ENCODE measurements around the gene CARD14.
A peak's percentile ranks its signal among the peaks of the same experiment; 100 is the strongest.
"Not testable (repeated sequence)": the region's sequence is repeated elsewhere in the genome, so short reads cannot be mapped to it uniquely, and the experiment has no call there.

Gene CARD14

DNA sequence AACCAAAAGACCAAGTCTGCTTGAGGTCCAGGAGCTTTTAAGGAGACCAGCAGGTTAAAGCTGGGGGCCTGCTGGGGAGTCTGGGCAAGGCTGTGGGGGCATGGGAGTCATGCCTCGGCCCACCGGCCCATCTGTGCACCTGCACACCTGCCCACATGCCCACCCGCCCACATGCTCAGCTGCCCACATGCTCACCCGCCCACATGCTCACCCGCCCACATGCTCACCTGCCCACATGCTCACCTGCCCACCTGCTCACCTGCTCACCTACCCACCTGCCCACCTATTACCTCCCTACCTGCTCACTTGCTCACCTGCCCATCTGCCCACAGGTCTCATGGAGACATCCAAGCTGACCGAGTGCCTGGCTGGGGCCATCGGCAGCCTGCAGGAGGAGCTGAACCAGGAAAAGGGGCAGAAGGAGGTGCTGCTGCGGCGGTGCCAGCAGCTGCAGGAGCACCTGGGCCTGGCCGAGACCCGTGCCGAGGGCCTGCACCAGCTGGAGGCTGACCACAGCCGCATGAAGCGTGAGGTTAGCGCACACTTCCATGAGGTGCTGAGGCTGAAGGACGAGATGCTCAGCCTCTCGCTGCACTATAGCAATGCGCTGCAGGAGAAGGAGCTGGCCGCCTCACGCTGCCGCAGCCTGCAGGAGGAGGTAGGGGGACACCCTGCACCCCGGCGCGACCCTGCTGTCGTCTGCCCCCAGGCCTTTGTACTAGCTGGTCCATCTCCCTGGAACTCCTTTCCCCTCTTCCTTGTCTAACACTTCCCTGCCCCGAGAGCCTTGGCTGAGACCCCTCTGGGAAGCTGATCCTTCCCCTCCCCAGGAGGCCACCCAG lies 14.0 kb downstream of the CARD14 start:
- no peak for DNase-seq (ENCODE audit: low read depth in 2 of 2, low spot score in 1 of 2)

DNA sequence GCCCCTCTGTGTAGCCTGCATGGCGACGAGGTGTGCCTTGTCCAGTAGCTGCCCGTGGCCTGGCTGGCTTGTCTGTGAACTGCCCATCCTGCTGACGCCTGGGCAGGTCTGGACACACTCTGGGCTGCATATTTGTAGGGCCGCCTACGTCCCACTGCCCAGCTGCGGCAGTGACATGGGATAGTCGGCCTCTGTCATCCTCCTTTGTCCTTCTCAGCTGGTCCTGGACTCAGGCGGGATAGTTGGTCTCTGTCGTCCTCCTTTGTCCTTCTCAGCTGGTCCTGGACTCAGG lies 14.5 kb downstream of the CARD14 start:
- DNase-seq (ENCODE audit: low read depth in 2 of 2, low spot score in 1 of 2): no peak

DNA sequence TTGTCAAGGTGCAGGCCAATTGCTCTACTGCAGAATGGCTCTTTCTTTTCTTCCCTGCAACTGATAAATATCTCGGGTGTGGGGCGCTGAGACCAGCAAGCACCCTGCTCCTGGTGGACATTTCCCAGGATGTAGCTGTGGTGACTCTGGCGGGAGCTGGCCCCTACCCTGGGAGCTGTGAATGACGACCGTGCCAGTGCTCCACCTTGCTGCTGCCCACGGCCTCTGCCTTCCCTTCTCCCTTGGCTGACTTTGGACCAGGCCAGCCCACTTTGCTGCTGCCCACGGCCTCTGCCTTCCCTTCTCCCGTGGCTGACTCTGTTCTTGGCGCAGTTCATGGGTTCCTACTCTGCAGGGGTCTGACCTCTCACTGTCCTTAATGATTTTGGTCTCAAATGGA lies 16.1 kb downstream of the CARD14 start:
- no peak for DNase-seq (ENCODE audit: low read depth in 2 of 2, low spot score in 1 of 2)

DNA sequence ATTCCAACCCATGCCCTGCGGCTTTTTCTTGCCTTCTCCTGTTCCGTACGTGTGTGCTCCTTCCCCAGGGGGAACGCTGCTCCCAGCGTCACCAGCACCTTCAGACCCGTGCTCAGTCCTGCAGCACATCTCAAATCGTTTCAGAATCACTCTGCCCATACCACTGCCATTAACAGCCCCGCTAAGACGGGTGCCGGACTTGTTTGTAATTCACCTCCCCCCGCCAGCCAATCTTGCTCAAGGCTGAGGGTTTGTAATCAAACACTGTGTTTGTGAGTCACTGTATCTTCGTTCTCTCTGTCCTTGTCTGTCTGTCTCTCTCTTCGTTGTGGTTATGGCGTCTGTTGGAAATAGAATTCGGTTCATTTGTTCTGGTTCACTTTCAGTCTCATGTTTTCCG lies 17.3 kb downstream of the CARD14 start:
- no peak for DNase-seq (ENCODE audit: low read depth in 2 of 2, low spot score in 1 of 2)

DNA sequence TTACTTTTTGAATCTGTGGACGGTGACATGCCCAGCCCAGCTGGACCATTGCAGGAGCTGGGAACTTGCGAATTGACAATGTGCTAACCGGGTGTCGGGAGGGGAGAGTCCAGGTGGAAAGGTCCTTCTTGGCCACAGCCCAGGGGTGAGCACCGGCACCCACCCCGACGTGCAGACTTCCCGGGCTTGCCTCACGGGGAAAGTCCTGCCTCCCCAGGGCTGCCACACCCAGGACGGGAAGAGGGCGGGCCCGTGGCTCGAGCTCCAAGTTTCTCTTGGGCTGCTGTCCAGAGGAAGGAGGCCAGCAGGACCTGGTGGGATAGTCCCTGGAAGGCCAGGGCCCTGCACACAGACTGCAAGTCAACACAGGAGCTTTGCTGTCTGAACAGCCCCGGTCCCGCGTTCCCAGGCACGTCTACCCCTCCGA lies 17.7 kb downstream of the CARD14 start:
- DNase-seq (ENCODE audit: low read depth in 2 of 2, low spot score in 1 of 2): no peak

DNA sequence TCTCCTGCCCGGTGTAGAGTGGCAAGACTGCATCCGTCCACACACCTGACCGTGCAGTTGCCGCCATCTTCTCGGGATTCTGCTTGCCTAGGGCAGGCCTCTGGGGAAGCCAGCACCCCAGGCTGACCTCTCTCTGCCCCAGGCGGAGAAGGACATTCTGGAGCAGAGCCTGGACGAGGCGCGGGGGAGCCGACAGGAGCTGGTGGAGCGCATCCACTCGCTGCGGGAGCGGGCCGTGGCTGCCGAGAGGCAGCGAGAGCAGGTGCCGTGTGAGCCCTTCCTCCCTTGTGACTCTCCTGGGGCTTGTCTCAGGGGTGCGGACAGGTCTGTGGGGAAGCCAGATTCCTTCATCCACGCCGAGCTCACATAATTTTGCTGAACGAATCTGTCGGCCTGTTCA lies 19.8 kb downstream of the CARD14 start:
- no peak for DNase-seq (ENCODE audit: low read depth in 2 of 2, low spot score in 1 of 2)

DNA sequence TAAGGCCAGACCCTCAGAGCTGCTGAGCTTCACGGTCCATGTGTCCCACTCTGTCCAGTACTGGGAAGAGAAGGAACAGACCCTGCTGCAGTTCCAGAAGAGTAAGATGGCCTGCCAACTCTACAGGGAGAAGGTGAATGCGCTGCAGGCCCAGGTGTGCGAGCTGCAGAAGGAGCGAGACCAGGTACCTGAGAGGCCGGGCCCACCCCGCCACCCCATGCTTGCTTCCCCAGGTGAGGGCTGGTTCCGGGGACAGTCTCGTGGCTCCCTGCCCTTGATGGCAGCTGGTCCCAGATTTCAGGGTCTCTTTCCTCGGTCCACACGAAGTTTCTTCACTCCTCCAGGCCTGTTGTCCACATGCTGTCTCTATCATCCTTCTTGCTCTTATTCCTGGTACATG lies 20.9 kb downstream of the CARD14 start:
- no peak for DNase-seq (ENCODE audit: low read depth in 2 of 2, low spot score in 1 of 2)

DNA sequence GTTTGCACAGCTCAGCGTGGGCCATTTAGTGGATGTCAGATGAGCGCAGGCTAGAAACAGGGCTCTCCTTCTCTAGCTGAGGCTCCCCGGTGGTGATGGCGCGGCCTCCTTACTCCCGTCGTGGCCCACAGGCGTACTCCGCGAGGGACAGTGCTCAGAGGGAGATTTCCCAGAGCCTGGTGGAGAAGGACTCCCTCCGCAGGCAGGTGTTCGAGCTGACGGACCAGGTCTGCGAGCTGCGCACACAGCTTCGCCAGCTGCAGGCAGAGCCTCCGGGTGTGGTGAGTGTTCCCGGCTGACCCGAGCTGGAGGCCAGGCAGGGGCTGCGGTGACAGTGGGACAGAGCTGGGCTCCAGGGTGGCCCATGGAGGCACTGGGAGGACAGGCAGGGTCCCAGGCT lies 21.4 kb downstream of the CARD14 start:
- DNase-seq (ENCODE audit: low read depth in 2 of 2, low spot score in 1 of 2): no peak

DNA sequence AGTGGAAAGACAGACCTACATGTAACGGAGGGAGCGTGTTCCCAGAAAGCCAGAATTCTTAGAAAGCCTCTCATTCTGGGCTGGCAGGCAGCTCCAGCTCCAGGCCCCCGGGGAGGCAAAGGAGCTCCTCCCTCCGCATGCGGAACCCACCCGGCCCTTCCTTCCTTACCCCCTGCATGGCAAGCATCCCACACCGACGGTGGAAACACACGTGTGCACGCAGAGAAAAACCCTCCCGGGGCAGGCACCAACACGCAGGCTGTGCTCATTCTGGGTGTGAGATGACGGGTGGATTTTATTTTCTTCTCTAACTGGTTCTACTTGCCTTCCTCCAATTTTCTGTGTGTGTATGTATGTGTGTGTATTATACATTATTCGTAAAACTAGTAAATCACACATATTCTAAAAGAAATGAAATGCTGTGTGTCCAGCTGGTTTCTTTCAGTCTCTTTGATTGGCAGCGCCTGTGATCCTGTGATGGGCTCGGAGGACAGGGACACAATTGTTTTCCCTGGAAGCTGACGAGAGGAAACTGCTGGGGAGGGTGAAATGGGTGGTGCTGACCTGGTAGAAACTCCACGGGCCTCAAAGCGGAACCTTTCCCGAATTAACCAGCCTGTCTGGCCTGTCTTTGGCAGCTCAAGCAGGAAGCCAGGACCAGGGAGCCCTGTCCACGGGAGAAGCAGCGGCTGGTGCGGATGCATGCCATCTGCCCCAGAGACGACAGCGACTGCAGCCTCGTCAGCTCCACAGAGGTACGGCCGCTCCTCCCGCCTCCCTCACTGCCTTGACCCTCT lies 22.2 kb downstream of the CARD14 start:
- DNase-seq (ENCODE audit: low read depth in 2 of 2, low spot score in 1 of 2): no peak

DNA sequence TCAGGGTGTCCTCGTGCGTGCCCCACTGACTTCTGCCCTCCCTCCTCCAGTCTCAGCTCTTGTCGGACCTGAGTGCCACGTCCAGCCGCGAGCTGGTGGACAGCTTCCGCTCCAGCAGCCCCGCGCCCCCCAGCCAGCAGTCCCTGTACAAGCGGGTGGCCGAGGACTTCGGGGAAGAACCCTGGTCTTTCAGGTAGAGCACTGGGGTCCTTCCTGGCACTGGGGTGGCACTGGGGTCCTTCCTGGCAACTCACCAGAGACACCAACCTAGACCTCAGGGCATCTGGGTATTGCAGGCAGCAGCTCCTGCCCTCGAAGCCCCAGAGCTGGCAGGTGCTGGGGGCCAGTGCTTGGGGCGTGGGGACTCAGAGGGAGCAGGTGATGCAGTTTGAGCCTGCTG lies 25.3 kb downstream of the CARD14 start:
- DNase-seq (ENCODE audit: low read depth in 2 of 2, low spot score in 1 of 2): no peak

DNA sequence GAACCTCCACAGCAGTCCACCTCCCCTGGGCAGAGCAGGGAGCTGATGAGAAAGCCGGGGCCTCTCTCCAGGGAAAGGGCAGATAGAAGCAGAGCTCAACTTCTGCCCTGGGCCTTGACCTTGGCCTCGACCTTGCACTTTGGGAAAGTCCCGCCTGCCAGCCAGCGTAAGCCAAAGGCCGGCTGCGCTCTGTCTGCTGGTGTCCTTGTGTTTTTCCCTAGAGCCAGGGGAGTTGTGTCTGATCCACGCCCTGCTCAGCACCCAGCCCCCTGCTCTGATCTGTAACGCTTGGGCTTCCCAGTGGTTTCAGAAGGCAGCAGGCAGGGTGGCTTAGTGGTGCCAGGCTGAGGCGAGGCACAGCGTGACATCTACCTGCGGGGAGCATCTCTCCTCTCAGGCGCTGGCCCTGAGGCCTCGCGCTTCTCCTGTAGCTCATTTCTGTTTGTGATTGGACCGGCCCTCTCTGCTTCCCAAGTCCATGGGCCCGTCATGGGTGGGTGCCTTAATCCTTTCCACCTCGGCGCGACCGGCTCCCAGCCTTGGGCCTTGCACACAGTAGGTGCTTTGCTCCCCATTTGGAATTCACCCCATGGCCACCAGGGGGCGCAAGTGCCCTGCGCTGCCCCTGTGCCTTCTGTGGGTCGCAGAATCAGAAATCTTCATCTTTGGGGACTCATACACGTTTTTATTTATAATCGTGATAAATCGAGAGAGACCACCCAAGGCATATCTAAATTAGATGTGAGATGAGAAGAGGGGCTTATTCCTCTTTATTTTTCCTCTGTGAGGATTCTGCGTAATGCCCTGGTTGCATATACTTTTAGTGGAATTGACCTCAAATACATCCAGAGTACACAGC lies 26.1 kb downstream of the CARD14 start:
- DNase-seq (ENCODE audit: low read depth in 2 of 2, low spot score in 1 of 2): peak; percentile 21 to 28

DNA sequence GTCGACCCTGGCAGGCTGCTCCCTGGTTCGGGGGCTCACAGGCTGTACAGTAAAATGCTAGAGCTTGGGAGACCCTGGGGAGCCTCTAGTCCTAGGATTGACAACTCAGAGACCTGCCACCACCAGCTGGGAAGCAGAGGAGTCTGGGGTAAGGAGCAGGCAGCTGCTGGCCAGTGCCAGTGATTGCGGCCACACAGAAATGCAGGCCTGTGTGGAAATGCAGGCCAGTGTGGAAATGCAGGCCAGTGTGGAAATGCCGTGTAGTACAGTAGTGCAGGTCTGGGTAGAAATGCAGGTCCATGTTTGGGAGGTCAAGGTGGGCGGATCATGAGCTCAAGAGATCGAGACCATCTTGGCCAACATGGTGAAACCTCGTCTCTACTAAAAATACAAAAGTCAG lies 26.8 kb downstream of the CARD14 start:
- DNase-seq (ENCODE audit: low read depth in 2 of 2, low spot score in 1 of 2): no peak

DNA sequence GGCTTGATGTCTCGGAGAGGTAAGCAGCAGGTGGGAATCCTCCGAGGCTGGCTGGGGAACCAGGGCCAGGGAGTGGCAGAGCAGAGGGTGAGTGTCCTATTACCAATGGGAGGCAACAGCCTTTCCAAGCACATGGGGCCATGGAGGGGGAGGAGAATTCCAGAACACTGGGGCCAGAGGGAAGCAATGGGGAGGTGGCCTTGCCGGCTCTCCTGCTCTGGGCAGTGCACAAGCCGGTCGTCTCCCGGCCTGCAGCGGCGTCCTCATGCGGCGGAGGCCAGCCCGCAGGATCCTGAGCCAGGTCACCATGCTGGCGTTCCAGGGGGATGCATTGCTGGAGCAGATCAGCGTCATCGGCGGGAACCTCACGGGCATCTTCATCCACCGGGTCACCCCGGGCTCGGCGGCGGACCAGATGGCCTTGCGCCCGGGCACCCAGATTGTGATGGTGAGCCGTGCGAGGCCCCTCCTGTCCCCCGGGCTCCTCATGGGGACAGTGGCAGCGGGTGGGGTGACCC lies 28.4 kb downstream of the CARD14 start:
- no peak for DNase-seq (ENCODE audit: low read depth in 2 of 2, low spot score in 1 of 2)

DNA sequence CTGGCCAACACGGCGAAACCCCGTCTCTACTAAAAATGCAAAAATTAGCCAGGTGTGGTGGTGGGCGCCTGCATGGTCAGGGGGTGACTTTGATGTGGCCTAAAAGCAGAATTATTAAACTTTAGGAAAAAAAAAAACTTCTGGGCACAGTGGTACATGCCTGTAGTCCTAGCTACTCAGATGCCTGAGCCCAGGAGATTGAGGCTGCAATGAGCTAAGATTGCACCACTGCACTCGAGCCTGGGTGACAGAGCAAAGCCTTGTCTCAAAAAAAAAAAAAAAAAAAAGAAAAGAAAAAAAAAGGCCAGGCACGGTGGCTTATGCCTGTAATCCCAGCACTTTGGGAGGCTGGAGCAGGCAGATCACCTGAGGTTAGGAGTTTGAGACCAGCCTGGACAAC lies 29.5 kb downstream of the CARD14 start:
- DNase-seq (ENCODE audit: low read depth in 2 of 2, low spot score in 1 of 2): not testable (repeated sequence)

DNA sequence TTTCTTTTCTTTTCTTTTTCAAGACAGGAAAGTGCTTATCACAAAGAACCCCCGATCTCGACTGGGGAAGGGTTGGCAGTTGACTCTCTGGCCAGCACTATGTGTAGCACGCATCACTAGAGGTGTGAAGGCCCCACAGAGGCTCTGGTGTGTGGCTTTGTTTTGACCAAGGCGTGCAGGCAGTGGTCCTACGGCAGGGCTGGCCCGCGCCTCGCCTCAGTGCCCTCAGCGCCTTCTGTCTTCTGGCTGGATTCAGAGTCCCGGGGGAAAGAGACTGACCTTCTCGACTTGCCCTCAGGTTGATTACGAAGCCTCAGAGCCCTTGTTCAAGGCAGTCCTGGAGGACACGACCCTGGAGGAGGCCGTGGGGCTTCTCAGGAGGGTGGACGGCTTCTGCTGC lies 31.6 kb downstream of the CARD14 start:
- no peak for DNase-seq (ENCODE audit: low read depth in 2 of 2, low spot score in 1 of 2)

DNA sequence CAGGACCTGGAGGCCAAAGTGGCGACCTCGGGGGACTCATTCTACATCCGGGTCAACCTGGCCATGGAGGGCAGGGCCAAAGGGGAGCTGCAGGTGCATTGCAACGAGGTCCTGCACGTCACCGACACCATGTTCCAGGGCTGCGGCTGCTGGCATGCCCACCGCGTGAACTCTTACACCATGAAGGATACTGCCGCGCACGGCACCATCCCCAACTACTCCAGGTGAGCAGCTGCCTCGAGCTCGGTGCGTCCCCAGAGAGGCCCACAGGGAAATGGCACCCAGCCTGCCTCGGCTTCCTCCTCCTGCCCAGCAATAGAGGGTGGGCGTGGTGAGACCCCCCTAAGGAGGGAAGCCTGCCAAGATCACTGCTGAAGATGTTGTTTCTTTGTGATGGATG lies 32.4 kb downstream of the CARD14 start:
- DNase-seq (ENCODE audit: low read depth in 2 of 2, low spot score in 1 of 2): no peak

DNA sequence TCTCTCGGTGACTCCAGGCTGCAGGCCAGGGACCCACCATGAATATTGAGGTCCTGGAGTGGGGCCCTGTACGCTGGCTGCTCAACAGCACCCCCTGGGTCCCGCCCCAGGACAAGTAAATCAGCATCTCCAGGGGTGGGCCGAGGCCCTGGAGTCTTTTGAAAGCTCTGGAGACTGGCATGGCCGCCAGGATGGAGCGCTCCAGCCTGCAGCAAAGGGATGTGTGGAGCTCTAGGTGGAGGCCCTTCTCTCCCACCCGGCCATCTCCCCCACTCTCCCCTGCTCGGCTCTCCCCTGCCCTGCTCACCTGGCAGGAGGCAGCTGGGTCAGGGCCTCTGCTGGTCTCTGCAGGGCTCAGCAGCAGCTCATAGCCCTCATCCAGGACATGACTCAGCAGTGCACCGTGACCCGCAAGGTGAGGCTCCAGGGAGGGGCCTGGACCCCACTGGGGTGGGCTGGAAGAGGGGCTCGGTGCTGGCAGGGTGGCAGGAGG lies 33.7 kb downstream of the CARD14 start:
- DNase-seq (ENCODE audit: low read depth in 2 of 2, low spot score in 1 of 2): no peak

DNA sequence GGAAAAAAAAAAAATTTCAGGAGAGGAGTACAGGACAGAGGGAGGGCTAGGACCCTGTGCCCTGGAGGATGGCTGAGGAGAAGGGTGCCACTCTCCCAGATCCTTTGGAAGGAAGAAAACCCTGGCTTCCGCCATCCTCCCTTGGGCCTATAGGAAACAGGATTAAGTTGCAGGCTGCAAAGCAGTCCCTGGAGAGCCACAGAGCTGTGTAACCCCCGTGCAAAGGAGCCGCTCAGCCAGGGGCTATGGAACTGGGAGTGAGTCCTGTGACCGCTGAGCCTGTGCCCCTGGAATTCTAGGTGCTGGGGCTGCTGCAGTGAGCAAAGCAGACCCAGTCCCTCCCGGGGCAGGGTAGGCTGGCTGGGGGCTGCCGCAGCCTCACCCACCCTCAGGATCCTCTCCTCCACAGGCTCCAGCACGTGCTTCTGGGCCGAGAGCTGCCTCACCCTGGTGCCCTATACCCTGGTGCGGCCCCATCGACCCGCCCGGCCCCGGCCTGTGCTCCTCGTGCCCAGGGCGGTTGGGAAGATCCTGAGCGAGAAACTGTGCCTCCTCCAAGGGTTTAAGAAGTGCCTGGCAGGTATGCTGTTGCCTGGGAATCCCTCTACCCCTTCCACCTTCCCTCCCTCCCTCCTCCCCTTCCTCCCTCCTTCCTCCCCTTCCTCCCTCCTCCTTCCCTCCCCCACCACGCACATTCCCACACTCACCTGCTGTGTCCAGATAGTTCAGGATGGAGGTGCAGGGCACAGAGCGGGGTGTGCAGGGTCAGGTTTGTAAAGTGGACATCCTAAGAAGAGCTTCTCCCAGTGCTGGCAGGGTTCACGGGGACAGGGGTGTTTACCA lies 35.0 kb downstream of the CARD14 start:
- DNase-seq (ENCODE audit: low read depth in 2 of 2, low spot score in 1 of 2): no peak

DNA sequence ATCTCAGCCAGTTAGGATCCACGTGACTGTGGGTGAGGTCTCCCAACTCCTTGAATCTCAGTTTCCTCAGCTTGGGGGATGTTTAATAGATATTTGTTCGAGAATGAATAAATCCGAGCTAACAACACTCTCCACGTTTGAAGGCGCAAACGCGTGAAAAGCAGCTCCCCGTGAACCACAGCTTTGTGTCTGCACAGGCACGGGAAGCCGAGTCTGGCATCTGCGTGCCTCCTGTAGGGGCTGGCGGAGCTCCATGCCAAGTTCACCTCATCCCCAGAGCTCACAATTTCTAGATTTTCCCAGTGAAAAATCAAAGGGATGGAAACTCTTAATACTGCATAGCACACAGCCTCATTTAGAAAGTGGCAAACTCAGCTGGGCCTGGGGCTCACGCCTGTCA lies 36.0 kb downstream of the CARD14 start:
- DNase-seq (ENCODE audit: low read depth in 2 of 2, low spot score in 1 of 2): no peak

DNA sequence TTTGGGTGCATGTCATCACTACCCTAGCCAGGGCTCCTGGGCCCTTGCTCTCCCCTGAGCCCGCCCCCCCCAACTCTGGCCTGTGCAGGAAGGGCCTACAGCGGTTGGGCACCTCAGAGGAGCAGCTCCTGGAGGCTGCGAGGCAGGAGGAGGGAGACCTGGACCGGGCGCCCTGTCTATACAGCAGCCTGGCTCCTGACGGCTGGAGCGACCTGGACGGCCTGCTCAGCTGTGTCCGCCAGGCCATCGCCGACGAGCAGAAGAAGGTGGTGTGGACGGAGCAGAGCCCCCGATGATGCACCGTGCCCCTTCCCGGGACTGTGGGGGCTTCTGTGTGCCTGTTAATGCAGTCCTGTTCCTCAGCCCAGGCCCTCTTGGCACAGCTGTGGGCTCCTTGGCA lies 38.2 kb downstream of the CARD14 start:
- DNase-seq (ENCODE audit: low read depth in 2 of 2, low spot score in 1 of 2): no peak

DNA sequence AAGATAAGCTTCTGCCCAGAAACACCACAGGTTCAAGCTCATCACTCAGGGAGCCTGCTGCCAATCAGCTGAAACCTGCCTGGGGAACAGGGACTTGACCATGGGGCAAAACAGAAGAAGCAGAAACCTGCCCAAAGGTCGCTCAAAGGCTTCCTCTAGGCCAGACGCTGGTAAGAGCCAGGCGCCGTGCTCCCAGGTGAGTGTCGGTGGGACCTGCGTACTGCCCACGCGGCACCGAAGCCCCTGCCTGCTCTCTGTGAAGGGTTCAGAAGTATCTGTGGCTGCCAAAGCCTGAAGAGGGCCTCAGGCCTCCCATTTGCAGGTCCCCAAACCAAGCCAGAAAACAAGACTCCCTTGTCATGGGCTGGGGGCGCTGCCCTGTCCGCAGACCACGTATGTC lies 39.9 kb downstream of the CARD14 start:
- no peak for DNase-seq (ENCODE audit: low read depth in 2 of 2, low spot score in 1 of 2)

All from stimulated activated CD8-positive, alpha-beta memory T cell treated with anti-CD3 and anti-CD28 coated beads, Interleukin-4, amount 100 ng/mL, for 4 hours (primary cell).